MM.1S (cell line): ENCODE data around the gene NBPF1.
"Not testable (repeated sequence)": the region's sequence is repeated elsewhere in the genome, so short reads cannot be mapped to it uniquely, and the experiment has no call there.

Source experiments
- CTCF ChIP-seq: fragments of 300-600 bp; sonication (generic); IDR thresholded peaks from 2 replicates; pipeline ENCODE4 v1.5.1; 2016; ENCODE audit warnings: antibody characterized with exemption, low read length, mixed read lengths
- EZH2phosphoT487 ChIP-seq: fragments of 300-600 bp; sonication (generic); IDR thresholded peaks from 2 replicates; pipeline ENCODE4 v1.6.1; 2018; ENCODE audit warnings: antibody characterized with exemption, low read length

- not testable (repeated sequence) for TF ChIP-seq CTCF, EZH2phosphoT487
Measured at GRCh38 chr1:16649960-16650359, 36.6 kb upstream of the NBPF1 start.
